GM12878 (cell line): ENCODE measurements around the gene VSIG10. TPM values are rescaled to one million over a fixed set of nuclear protein-coding genes. Genes with fewer than 3 reads are reported as not detected.

Experiments used
- ATAC-seq: fragments of 200-7000 bp; cut with Tn5 transposase; 3 replicates; pipeline ENCODE4 v1.9.1; 2020; ENCODE audit warnings: mild to moderate bottlenecking, moderate library complexity
- BruUV-seq: library from RNA; stranded (reverse); fragments of 400-500 nt; replicated peaks from 2 replicates; lab custom pipeline; 2021; lab: Mats Ljungman, UMichigan
- CTCF ChIA-PET: fragments of 300-600 bp; sonication (Branson Sonifier 250); formaldehyde crosslinking; extraction: SDS; loops from one replicate; lab custom pipeline; 2021; ENCODE audit warnings: inconsistent platforms; lab: Yijun Ruan, JAX
- POLR2A ChIA-PET: fragments of 350-600 bp; formaldehyde crosslinking; extraction: SDS; loops from one replicate; lab custom pipeline; 2021; ENCODE audit warnings: inconsistent platforms; lab: Charles Lee
- RAD21 ChIA-PET: fragments of 300-600 bp; sonication (Branson Sonifier 250); formaldehyde crosslinking; loops from one replicate; lab custom pipeline; 2023; ENCODE audit warnings: antibody characterized with exemption; ENCODE audit not compliant: unreplicated experiment; lab: Charles Lee
- SMC1A ChIA-PET: fragments of 300-600 bp; sonication (Branson Sonifier 250); formaldehyde crosslinking; loops from one replicate; lab custom pipeline; 2023; ENCODE audit not compliant: unreplicated experiment, uncharacterized antibody; lab: Charles Lee
- DNase-seq: peaks from one replicate; pipeline ENCODE4 v3.0.0-alpha.2; 2011; ENCODE audit warnings: low read depth, low spot score
- FAIRE-seq: peaks from 3 replicates; lab custom pipeline; 2011; peaks lifted over from hg19 to GRCh38; lab: Jason Lieb, UNC
- H2AFZ ChIP-seq: 2 replicates; pipeline ENCODE4 v1.6.0; 2011; ENCODE audit warnings: low read depth, low read length, control low read depth; ENCODE audit not compliant: control insufficient read depth
- H3K27ac ChIP-seq: 2 replicates; pipeline ENCODE4 v1.5.1; 2011; ENCODE audit warnings: control low read depth; ENCODE audit not compliant: control insufficient read depth, insufficient read depth
- H3K27me3 ChIP-seq, 2 experiments: replicated peaks in 1 of 2; 2 replicates each; pipeline versions ENCODE4 v1.6.0 to v1.6.1; 2011; ENCODE audit warnings: low read length in 1 of 2; ENCODE audit not compliant: control insufficient read depth in 2 of 2, insufficient read depth in 2 of 2
- H3K36me3 ChIP-seq, 2 experiments: 2 replicates each; pipeline ENCODE4 v1.5.1; 2011; ENCODE audit warnings: low read length in 1 of 2; ENCODE audit not compliant: control insufficient read depth in 2 of 2, insufficient read depth in 2 of 2
- H3K4me1 ChIP-seq: 2 replicates; pipeline ENCODE4 v1.6.1; 2011; ENCODE audit warnings: mild to moderate bottlenecking, low read length, moderate library complexity, mixed read lengths; ENCODE audit not compliant: control insufficient read depth, insufficient read depth
- H3K4me2 ChIP-seq: 2 replicates; pipeline ENCODE4 v1.6.0; 2011; ENCODE audit warnings: control low read depth; ENCODE audit not compliant: control insufficient read depth, insufficient read depth
- H3K4me3 ChIP-seq: fragments of 200-600 bp; sonication (generic); 2 replicates; pipeline ENCODE4 v1.5.1; 2016
- H3K79me2 ChIP-seq: 2 replicates; pipeline ENCODE4 v1.6.0; 2011; ENCODE audit warnings: low read length; ENCODE audit not compliant: control insufficient read depth, insufficient read depth
- H3K9ac ChIP-seq: 2 replicates; pipeline ENCODE4 v1.8.0; 2011; ENCODE audit warnings: low read length, control low read depth, mixed read lengths; ENCODE audit not compliant: control insufficient read depth, insufficient read depth
- H3K9me3 ChIP-seq: replicated peaks from 3 replicates; pipeline ENCODE4 v1.5.1; 2011; ENCODE audit warnings: mild to moderate bottlenecking, low read length; ENCODE audit not compliant: control insufficient read depth, insufficient read depth
- H4K20me1 ChIP-seq: 2 replicates; pipeline ENCODE4 v1.6.0; 2011; ENCODE audit not compliant: control insufficient read depth, insufficient read depth
- BACH1 ChIP-seq: fragments of 450-650 bp; IDR thresholded peaks from 2 replicates; pipeline ENCODE4 v1.6.1; 2017; ENCODE audit warnings: mild to moderate bottlenecking, borderline replicate concordance
- IRF3 ChIP-seq: fragments of 450-650 bp; IDR thresholded peaks from 2 replicates; pipeline ENCODE4 v1.6.1; 2014; ENCODE audit warnings: mild to moderate bottlenecking
- NR2F1 ChIP-seq: fragments of 450-650 bp; conservative IDR thresholded peaks from 2 replicates; pipeline ENCODE4 v1.6.1; 2017; ENCODE audit warnings: mild to moderate bottlenecking
- PKNOX1 ChIP-seq: fragments of 450-650 bp; IDR thresholded peaks from 2 replicates; pipeline ENCODE4 v1.6.1; 2016; ENCODE audit warnings: mild to moderate bottlenecking
- RAD51 ChIP-seq: fragments of 450-650 bp; IDR thresholded peaks from 2 replicates; pipeline ENCODE4 v1.6.1; 2016; ENCODE audit warnings: moderate library complexity, mild to moderate bottlenecking, inconsistent platforms
- RELB ChIP-seq: fragments of 450-650 bp; IDR thresholded peaks from 2 replicates; pipeline ENCODE4 v1.6.1; 2017; ENCODE audit warnings: low read depth, mild to moderate bottlenecking, moderate library complexity
- REST ChIP-seq: IDR thresholded peaks from 2 replicates; pipeline ENCODE4 v1.6.1; 2012; ENCODE audit warnings: mild to moderate bottlenecking, low read depth, low read length
- ZNF384 ChIP-seq: IDR thresholded peaks from 2 replicates; pipeline ENCODE4 v1.6.1; 2012; ENCODE audit warnings: low read depth, mild to moderate bottlenecking, low read length, improper control_type of control experiment, borderline replicate concordance
- WGBS: methylation state at CpG from one replicate; pipeline ENCODE4 v1.1.6; 2016; ENCODE audit warnings: low lambda C conversion rate; ENCODE audit not compliant: insufficient replicate concordance, insufficient coverage; ENCODE audit errors: missing lambda C conversion rate; 5-methylcytosine and 5-hydroxymethylcytosine counted together
- in situ Hi-C: fragments of 300-500 bp; cut with MboI; formaldehyde crosslinking; loops from 9 replicates; pipeline ENCODE4 v1.14.3; 2018; ENCODE audit warnings: mixed read lengths
- intact Hi-C: fragments of 100-400 bp; cut with micrococcal nuclease; formaldehyde crosslinking; loops from one replicate; pipeline ENCODE4 v1.14.2; 2022; ENCODE audit not compliant: unreplicated experiment
- polyA plus RNA-seq, 11 experiments: library from polyadenylated mRNA; depleted of rRNA in 4 of 11; unstranded in 6 of 11; stranded (reverse) in 5 of 11; fragments of >200 nt; fragmentation: Nextera tagmentation in 4 of 11; fragmentation: Illumina TruSeq in 1 of 11; extraction: Ambion mirVana in 4 of 11; extraction: Trizol in 1 of 11; gene quantifications; 1 replicate in 1 of 11; 2 replicates in 10 of 11; pipeline versions ENCODE4 v1.2.1 to v1.2.3, GENCODE V29; 2011 to 2016; ENCODE audit warnings: inconsistent platforms in 2 of 11, missing spikeins in 2 of 11, low read depth in 1 of 11
- total RNA-seq, 4 experiments: library from RNA; depleted of rRNA in 3 of 4; stranded (reverse); fragments of >200 nt in 3 of 4; fragmentation: Illumina TruSeq in 1 of 4; extraction: Trizol in 1 of 4; gene quantifications; 2 replicates each; pipeline versions ENCODE4 v1.2.1 to v1.2.3, GENCODE V29; 2013 to 2021

The VSIG10 gene
- total and polyA plus RNA-seq, 10 of the 15 experiments (the other 5 are each of a cell fraction or from before 2014, with no cell fraction given): 3.4 to 10.2 (median 5.8) TPM

- CTCF ChIA-PET: interaction anchor here (0.6 to 1.8 kb wide), 6 partner anchors 19 to 360 kb away, joined by 3 to 6 read pairs (median 4); partner anchors contain the start of gene SUDS3
- ATAC-seq (no peak), FAIRE-seq (no peak), DNase-seq (no peak)
- Histone ChIP-seq H4K20me1 (no peaks in the 10 kb centered on the region), H3K36me3 (peaks cover 3 to 5% of the 10 kb centered on the region in 2 experiments; a peak in 2 of 4 replicates), H3K27me3 (no peaks in the 10 kb centered on the region), H3K4me2 (peak overlapping the region; percentile 78), H3K4me3 (peak overlapping the region; percentile 35; the same call in 1 of the 2 replicates), H3K27ac (no peak overlapping the region), H3K4me1 (0 out of 2 replicates have a peak, but pooled peaks cover 3% of the 10 kb centered on the region), H3K79me2 (peaks cover 18% of the 10 kb centered on the region), H3K9ac (no peak overlapping the region), H3K9me3 (no peaks in the 10 kb centered on the region; the same call in 2 of the 3 replicates), H2AFZ (peak overlapping the region; percentile 96; the same call in 1 of the 2 replicates)
- RAD21 ChIA-PET: interaction anchor here (1.1 to 1.9 kb wide), 3 partner anchors 48 to 141 kb away, joined by 3 to 7 read pairs (median 5); no protein-coding TSS in a partner anchor
- TF ChIP-seq IRF3: no peak
- TF ChIP-seq PKNOX1: no peak
- TF ChIP-seq ZNF384: no peak
- no peak for TF ChIP-seq NR2F1
- TF ChIP-seq RAD51: no peak
- no peak for TF ChIP-seq REST
- TF ChIP-seq BACH1: no peak
- TF ChIP-seq RELB: no peak
- SMC1A ChIA-PET: interaction anchor here (0.8 to 2.7 kb wide), 3 partner anchors 17 to 103 kb away, joined by 3 to 10 read pairs (median 5); no protein-coding TSS in a partner anchor
- in situ Hi-C loops: no loop called here
- intact Hi-C loops: loop anchor here (2.0 to 5.0 kb wide), 2 partner anchors 39 to 139 kb away; no protein-coding TSS in a partner anchor
- BruUV-seq: no TSS peak
- POLR2A ChIA-PET: interaction anchor here (0.7 to 1.0 kb wide), 3 partner anchors 16 to 344 kb away, joined by 3 to 7 read pairs (median 7); partner anchors contain the start of gene PEBP1
- 50% methylated on average over 9 of the region's 9 CpGs for WGBS
Observed at GRCh38 chr12:118015944-118016343, 87.9 kb downstream of the VSIG10 start.
